ENCODE results near the gene SCARB1. TPM values are rescaled to one million over a fixed set of nuclear protein-coding genes. Genes with fewer than 3 reads are reported as not detected.

SCARB1 gene
- total and polyA plus RNA-seq, 2 experiments from 2014 or later: 31.0 to 62.5 TPM

- H3K79me2 ChIP-seq (replicated peaks; ENCODE audit: insufficient read depth): no peaks in the 10 kb centered on the region
- ATAC-seq: no peak
- no peaks in the 10 kb centered on the region for H3K27me3 ChIP-seq (ENCODE audit: insufficient read depth)
- Mint-ChIP-seq H3K9me3 (no peaks in the 10 kb centered on the region), H3K36me3 (ENCODE audit: low read depth) (no peaks in the 10 kb centered on the region), H3K27me3 (ENCODE audit: insufficient read depth, low read depth, poor library complexity) (peaks cover 10% of the 10 kb centered on the region), H3K4me1 (peaks cover 14% of the 10 kb centered on the region), H3K27ac (no peak overlapping the region), H3K4me3 (no peak overlapping the region)
- no peaks in the 10 kb centered on the region for H3K36me3 ChIP-seq (ENCODE audit: insufficient read depth)
- H3K4me1 ChIP-seq (ENCODE audit: insufficient read depth): no peaks in the 10 kb centered on the region
- no peak overlapping the region for H3K27ac ChIP-seq (ENCODE audit: low read depth)
- 0 out of 2 replicates have a peak, but pooled peaks cover 4% of the 10 kb centered on the region for H3F3A ChIP-seq (replicated peaks; ENCODE audit: low read depth)
- no peaks in the 10 kb centered on the region for H4K20me1 ChIP-seq (replicated peaks; ENCODE audit: insufficient read depth)
- no peak overlapping the region for H3K4me3 ChIP-seq
- no peak for TF ChIP-seq STAT1 (IDR thresholded peaks at IDR 0.05; ENCODE audit: unreplicated experiment)
- no peak for TF ChIP-seq EZH2 (IDR thresholded peaks at IDR 0.05; ENCODE audit: low read depth, unreplicated experiment)
- TF ChIP-seq EZH2phosphoT487 (IDR thresholded peaks at IDR 0.05; ENCODE audit: unreplicated experiment): no peak
- no peak for TF ChIP-seq CTCF (conservative IDR thresholded peaks at IDR 0.05; ENCODE audit: low read depth in 2 of 2)
- TF ChIP-seq REST (IDR thresholded peaks at IDR 0.05; ENCODE audit: unreplicated experiment): no peak
- TF ChIP-seq ETS1 (IDR thresholded peaks at IDR 0.05): no peak
- no peak for TF ChIP-seq POLR2AphosphoS5 (IDR thresholded peaks at IDR 0.05; ENCODE audit: low read depth)
- no peak for TF ChIP-seq CREB1 (CRISPR knock-in tag; IDR thresholded peaks at IDR 0.05; ENCODE audit: low read depth)
- TF ChIP-seq ZNF462 (CRISPR knock-in tag; IDR thresholded peaks at IDR 0.05): no peak
- no peak for TF ChIP-seq ZNF114 (CRISPR knock-in tag; IDR thresholded peaks at IDR 0.05)
- TF ChIP-seq NANOG (IDR thresholded peaks at IDR 0.05; ENCODE audit: borderline replicate concordance): no peak
- no peak for TF ChIP-seq ZNF331 (CRISPR knock-in tag; IDR thresholded peaks at IDR 0.05; ENCODE audit: low read depth)
- TF ChIP-seq JUNB (IDR thresholded peaks at IDR 0.05; ENCODE audit: unreplicated experiment): no peak
- peak overlapping the region; percentile 63; the same call in 1 of the 2 replicates for H2AFZ ChIP-seq
- no peaks in the 10 kb centered on the region for H3K9me2 ChIP-seq (ENCODE audit: insufficient read depth)
- no peak overlapping the region for H3K4me2 ChIP-seq
- no peak for DNase-seq (ENCODE audit: low spot score)
Measured at GRCh38 chr12:124733086-124733485, 130.6 kb downstream of the SCARB1 start.

All from GM23338 (cell line).